ENCODE data around the gene PTPRN2.

- TF ChIP-seq EGR1 (IDR thresholded peaks at IDR 0.05; ENCODE audit: low read depth) (no peak), CTCF (IDR thresholded peaks at IDR 0.05 in 2 of 3, conservative IDR thresholded peaks at IDR 0.05 in 1 of 3; ENCODE audit: borderline replicate concordance in 1 of 3, insufficient read depth in 1 of 3, low read depth in 2 of 3, low read length in 2 of 3) (no peak), POLR2A (IDR thresholded peaks at IDR 0.05; ENCODE audit: borderline replicate concordance, extremely low read depth, insufficient read depth, insufficient read length) (no peak), TCF7L2 (IDR thresholded peaks at IDR 0.05; ENCODE audit: borderline replicate concordance, extremely low read depth, insufficient read depth, insufficient read length) (no peak), RAD21 (IDR thresholded peaks at IDR 0.05; ENCODE audit: low read depth) (no peak), MAX (IDR thresholded peaks at IDR 0.05) (no peak), POLR2AphosphoS5 (IDR thresholded peaks at IDR 0.05; ENCODE audit: low read depth, low read length) (no peak), ZNF274 (IDR thresholded peaks at IDR 0.05; ENCODE audit: low read depth, low read length) (no peak), SIN3A (IDR thresholded peaks at IDR 0.05; ENCODE audit: low read depth) (no peak), EZH2 (IDR thresholded peaks at IDR 0.05) (no peak), JUND (IDR thresholded peaks at IDR 0.05) (no peak), ATF3 (IDR thresholded peaks at IDR 0.05) (no peak), FOSL1 (IDR thresholded peaks at IDR 0.05; ENCODE audit: low read depth) (no peak)
Measured at GRCh38 chr7:158229945-158230344, 357.7 kb downstream of the PTPRN2 start.
